Measurements from ENCODE around the gene SVIP. TPM values are rescaled to one million over a fixed set of nuclear protein-coding genes. Genes with fewer than 3 reads are reported as not detected.

The SVIP gene
- total and polyA plus RNA-seq, 4 donors, result 2.7 to 7.2 (median 4.8) TPM

GRCh38 chr11:22800482-22800881 is 29.1 kb downstream of the SVIP start:
- Histone ChIP-seq H3K9ac (ENCODE audit: low read depth in 1 of 2, low read length in 2 of 2) (no peak overlapping the region), H3K9me3 (ENCODE audit: control insufficient read depth in 4 of 4, low read length in 3 of 4) (no peaks in the 10 kb centered on the region), H3K27ac (ENCODE audit: low read depth in 1 of 2, low read length in 2 of 2) (no peak overlapping the region), H3K4me1 (ENCODE audit: control insufficient read depth in 4 of 4, insufficient read depth in 4 of 4, low read length in 3 of 4) (no peaks in the 10 kb centered on the region), H3K27me3 (ENCODE audit: control insufficient read depth in 4 of 4, insufficient read depth in 4 of 4, low read length in 3 of 4) (no peaks in the 10 kb centered on the region), H3K36me3 (ENCODE audit: control insufficient read depth in 4 of 4, insufficient read depth in 3 of 4, low read depth in 1 of 4, low read length in 3 of 4) (no peaks in the 10 kb centered on the region), H3K4me3 (ENCODE audit: low read depth in 1 of 3, low read length in 3 of 3) (no peak overlapping the region)
- 89% methylated on average over 5 of the region's 5 CpGs for WGBS
- no peak for TF ChIP-seq ZBTB33 (IDR thresholded peaks at IDR 0.05)
- no peak for DNase-seq (ENCODE audit: low spot score)

- TF ChIP-seq ZBTB33 (IDR thresholded peaks at IDR 0.05) (no peak), MAX (IDR thresholded peaks at IDR 0.05) (no peak), RAD21 (IDR thresholded peaks at IDR 0.05) (no peak), YY1 (IDR thresholded peaks at IDR 0.05) (no peak), NR2F2 (IDR thresholded peaks at IDR 0.05) (no peak), ATF3 (IDR thresholded peaks at IDR 0.05) (no peak), RXRA (IDR thresholded peaks at IDR 0.05) (no peak), HNF4A (conservative IDR thresholded peaks at IDR 0.05) (no peak), GABPA (IDR thresholded peaks at IDR 0.05 in 1 of 2, conservative IDR thresholded peaks at IDR 0.05 in 1 of 2) (no peak), FOXA1 (IDR thresholded peaks at IDR 0.05) (no peak), HNF4G (IDR thresholded peaks at IDR 0.05) (no peak), CTCF (IDR thresholded peaks at IDR 0.05; ENCODE audit: low read depth, low read length, missing input control) (no peak)
- H3K4me3 ChIP-seq (ENCODE audit: low read depth in 1 of 3, low read length in 3 of 3), result no peak overlapping the region
- no peaks in the 10 kb centered on the region for H3K36me3 ChIP-seq (ENCODE audit: control insufficient read depth in 4 of 4, insufficient read depth in 3 of 4, low read depth in 1 of 4, low read length in 3 of 4)
- no peaks in the 10 kb centered on the region for H3K9me3 ChIP-seq (ENCODE audit: control insufficient read depth in 4 of 4, low read length in 3 of 4)
- DNase-seq (ENCODE audit: low spot score), result no peak
- H3K27ac ChIP-seq (ENCODE audit: low read depth in 1 of 2, low read length in 2 of 2), result no peak overlapping the region
- H3K4me1 ChIP-seq (ENCODE audit: control insufficient read depth in 4 of 4, insufficient read depth in 4 of 4, low read length in 3 of 4), result no peaks in the 10 kb centered on the region
- no peaks in the 10 kb centered on the region for H3K27me3 ChIP-seq (ENCODE audit: control insufficient read depth in 4 of 4, insufficient read depth in 4 of 4, low read length in 3 of 4)
- no peak overlapping the region for H3K9ac ChIP-seq (ENCODE audit: low read depth in 1 of 2, low read length in 2 of 2)
- 76% methylated on average over 1 of the region's 1 CpG for WGBS
Measured at GRCh38 chr11:22798901-22799300, 30.7 kb downstream of the SVIP start.

GRCh38 chr11:22797047-22797446 is 32.6 kb downstream of the SVIP start:
- TF ChIP-seq ZBTB33 (IDR thresholded peaks at IDR 0.05) (no peak), SP1 (IDR thresholded peaks at IDR 0.05) (no peak), FOXA1 (IDR thresholded peaks at IDR 0.05) (no peak), CTCF (IDR thresholded peaks at IDR 0.05; ENCODE audit: low read depth, low read length, missing input control) (no peak)
- WGBS, result 94% methylated on average over 3 of the region's 3 CpGs
- Histone ChIP-seq H3K4me3 (ENCODE audit: low read depth in 1 of 3, low read length in 3 of 3) (no peak overlapping the region), H3K27me3 (ENCODE audit: control insufficient read depth in 4 of 4, insufficient read depth in 4 of 4, low read length in 3 of 4) (no peaks in the 10 kb centered on the region), H3K4me1 (ENCODE audit: control insufficient read depth in 4 of 4, insufficient read depth in 4 of 4, low read length in 3 of 4) (no peaks in the 10 kb centered on the region), H3K9ac (ENCODE audit: low read depth in 1 of 2, low read length in 2 of 2) (no peak overlapping the region), H3K36me3 (ENCODE audit: control insufficient read depth in 4 of 4, insufficient read depth in 3 of 4, low read depth in 1 of 4, low read length in 3 of 4) (no peaks in the 10 kb centered on the region), H3K9me3 (ENCODE audit: control insufficient read depth in 4 of 4, low read length in 3 of 4) (no peaks in the 10 kb centered on the region), H3K27ac (ENCODE audit: low read depth in 1 of 2, low read length in 2 of 2) (no peak overlapping the region)
- DNase-seq (ENCODE audit: low spot score), result no peak
